VCaP (cell line): Measurements from ENCODE around the gene B2M.
"Not testable (repeated sequence)": the region's sequence is repeated elsewhere in the genome, so short reads cannot be mapped to it uniquely, and the experiment has no call there.

ENCODE experiments used
- H3K27ac ChIP-seq: fragments of 450-650 bp; 2 replicates; pipeline ENCODE4 v1.5.1; 2017
- CTCF ChIP-seq: fragments of 450-650 bp; conservative IDR thresholded peaks from 2 replicates; pipeline ENCODE4 v1.5.1; 2017; ENCODE audit warnings: mild to moderate bottlenecking, moderate library complexity

Gene B2M

GRCh38 chr15:44668921-44669320, 42.4 kb upstream of the B2M start:
- H3K27ac ChIP-seq: no peak overlapping the region
- no peak for TF ChIP-seq CTCF

GRCh38 chr15:44670087-44670950, 41.0 kb upstream of the B2M start:
- no peak for TF ChIP-seq CTCF

DNA sequence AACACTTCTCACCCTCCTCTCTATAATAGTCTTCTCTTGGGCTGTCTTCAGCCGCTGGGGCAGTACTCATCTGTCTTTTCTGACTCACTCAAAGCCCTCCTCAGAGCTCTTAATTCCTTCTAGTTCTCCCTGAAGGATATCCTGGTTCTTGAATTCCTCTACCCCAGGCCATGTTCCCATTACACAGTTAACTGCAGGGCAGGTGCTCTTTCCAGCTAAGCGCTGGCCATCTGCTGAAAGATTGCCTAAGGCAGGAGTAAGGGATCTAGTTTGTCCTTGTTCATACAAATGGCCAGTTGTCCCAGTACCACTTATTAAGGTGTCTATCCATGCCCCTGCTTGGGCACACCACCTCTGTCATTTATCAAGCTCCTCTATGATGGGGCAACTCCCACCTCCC, 37.7 kb upstream of the B2M start:
- H3K27ac ChIP-seq: no peak overlapping the region
- no peak for TF ChIP-seq CTCF

More at GRCh38 chr15:44670087-44670950, 41.0 kb upstream of the B2M start:
- H3K27ac ChIP-seq: no peak overlapping the region

DNA sequence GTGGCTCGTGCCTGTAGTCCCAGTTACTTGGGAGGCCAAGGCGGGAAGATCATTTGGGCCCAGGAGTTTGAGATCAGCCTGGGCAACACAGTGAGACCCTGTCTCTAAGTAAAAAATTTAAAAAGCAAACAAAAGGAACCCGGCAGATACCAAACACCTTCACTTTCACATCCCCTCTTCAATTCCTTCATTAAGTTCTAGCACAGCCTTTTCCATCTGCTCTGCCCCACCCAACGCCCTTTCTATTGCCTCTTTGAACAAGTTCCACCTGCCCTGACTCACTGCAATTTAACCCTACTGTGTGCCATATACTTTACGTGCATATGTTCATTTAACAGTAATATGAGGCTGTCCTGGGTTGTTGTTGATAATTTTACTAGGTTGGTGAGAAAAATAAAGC, 35.4 kb upstream of the B2M start:
- H3K27ac ChIP-seq: no peak overlapping the region
- TF ChIP-seq CTCF: no peak

DNA sequence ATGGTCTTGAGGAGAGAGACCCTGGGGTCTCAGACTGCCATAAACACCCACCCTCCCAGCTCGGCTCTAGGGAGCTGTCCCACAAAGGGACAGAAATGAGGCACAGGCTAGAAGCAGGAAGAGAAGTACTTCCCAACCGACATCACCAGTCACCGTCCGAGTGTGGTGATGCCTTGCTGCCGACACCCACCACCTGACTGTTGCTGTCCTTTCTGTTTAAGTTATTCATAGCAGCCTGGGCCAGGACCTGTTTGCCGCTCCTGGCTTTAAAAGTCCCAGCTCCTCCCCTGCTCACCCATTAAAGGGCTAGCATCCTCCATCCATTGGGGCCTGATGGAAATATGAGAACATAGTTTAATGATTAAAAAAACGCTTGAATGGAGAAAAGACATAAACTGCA, 34.6 kb upstream of the B2M start:
- TF ChIP-seq CTCF: no peak
- no peak overlapping the region for H3K27ac ChIP-seq

DNA sequence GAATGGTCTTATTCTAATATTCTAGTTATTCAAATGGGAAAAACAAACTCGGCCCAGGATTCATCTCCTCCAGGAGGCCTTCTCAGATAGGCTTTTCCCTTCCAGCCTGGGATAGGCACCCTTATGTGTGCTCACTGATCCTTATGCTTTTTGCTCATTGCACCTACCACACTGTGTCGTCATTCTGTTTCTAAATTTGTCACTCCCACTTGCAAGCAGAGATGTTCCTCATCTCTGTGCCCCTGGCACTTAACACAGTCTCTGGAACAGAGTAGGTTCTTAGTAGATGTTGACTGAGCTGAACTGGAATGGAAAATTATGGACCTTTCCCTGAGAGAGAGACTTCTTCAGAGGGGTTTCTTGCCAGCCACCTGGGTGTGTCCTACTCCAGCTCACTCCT, 29.1 kb upstream of the B2M start:
- no peak for TF ChIP-seq CTCF
- H3K27ac ChIP-seq: no peak overlapping the region

DNA sequence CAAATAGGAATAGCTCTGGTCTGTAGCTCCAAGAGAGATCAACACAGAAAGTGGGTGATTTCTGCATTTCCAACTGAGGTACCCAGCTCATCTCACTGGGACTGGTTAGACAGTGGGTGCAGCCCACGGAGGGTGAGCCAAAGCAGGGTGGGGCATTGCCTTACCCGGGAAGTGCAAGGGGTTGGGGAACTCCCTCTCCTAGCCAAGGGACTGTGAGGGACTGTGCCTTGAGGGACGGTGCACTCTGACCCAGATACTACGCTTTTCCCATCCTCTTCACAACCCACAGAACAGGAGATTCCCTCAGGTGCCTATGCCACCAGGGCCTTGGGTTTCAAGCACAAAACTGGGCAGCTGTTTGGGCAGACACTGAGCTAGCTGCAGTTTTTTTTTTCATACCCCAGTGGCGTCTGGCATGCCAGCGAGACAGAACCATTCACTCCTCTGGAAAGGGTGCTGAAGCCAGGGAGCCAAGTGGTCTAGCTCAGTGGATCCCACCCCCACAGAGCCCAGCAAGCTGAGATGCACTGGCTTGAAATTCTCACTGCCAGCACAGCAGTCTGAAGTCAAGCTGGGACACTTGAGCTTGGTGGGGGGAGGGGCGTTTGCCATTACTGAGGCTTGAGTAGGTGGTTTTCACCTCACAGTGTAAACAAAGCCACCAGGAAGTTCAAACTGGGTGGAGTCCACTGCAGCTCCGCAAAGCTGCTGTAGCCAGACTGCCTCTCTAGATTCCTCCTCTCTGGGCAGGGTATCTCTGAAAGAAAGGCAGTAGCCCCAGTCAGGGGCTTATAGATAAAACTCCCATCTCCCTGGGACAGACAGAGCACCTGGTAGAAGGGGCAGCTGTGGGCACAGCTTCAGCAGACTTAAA, 28.3 kb upstream of the B2M start:
- H3K27ac ChIP-seq: not testable (repeated sequence)

DNA sequence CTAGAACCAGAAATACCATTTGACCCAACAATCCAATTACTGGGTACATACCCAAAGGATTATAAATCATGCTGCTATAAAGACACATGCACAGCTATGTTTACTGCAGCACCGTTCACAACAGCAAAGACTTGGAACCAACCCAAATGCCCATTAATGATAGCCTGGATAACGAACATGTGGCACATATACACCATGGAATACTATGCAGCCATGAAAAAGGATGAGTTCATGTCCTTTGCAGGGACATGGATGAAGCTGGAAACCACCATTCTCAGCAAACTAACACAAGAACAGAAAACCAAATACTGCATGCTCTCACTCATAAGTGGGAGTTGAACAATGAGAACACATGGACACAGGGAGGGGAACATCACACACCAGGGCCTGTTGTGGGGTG, 22.0 kb upstream of the B2M start:
- not testable (repeated sequence) for H3K27ac ChIP-seq

- not testable (repeated sequence) for H3K27ac ChIP-seq
These were observed 21.1 kb upstream of the B2M start for GRCh38 chr15:44690245-44690644.
